ENCODE measurements around the gene TBC1D5.
A peak's percentile ranks its signal among the peaks of the same experiment; 100 is the strongest.

The TBC1D5 gene

DNA sequence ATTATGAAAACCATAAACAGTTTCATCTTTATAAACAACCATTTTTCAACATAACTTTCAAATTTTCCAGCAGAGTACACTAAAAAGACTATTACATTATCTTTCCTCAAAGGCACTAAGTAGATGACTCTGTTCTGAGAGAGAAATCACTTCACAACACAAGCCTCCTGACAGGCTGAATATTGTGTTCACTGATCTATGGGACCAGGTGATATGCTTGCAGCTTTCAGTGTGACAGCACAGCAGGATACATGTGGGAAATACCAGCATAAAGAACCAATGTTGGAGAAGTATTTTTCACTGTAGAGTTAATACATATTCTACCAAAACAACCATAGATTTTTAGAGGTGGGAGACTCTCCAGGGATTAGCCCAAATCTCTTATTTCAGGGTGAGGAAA is 507.1 kb downstream of the TBC1D5 start:
- no peak for DNase-seq (ENCODE audit: low read depth in 2 of 2, low spot score in 1 of 2)

DNA sequence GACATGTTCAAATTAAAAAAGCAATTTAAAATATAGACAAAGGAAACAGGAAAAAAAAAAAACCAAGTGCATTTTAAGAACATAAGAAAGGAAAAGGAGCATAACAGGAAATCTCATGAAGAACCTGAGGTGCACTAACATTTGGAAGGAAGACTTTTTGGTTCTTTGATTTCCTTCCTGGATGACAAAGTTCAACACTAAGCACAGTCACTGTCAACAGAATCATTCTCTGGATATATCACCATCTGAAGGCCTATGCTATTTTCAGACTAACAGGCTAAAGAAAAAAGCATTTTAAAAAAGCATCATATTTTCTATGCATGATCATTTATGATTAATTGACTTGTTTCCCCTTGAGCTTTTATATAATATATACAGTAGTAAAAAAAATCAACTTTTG is 508.0 kb downstream of the TBC1D5 start:
- DNase-seq (ENCODE audit: low read depth in 2 of 2, low spot score in 1 of 2) = no peak

DNA sequence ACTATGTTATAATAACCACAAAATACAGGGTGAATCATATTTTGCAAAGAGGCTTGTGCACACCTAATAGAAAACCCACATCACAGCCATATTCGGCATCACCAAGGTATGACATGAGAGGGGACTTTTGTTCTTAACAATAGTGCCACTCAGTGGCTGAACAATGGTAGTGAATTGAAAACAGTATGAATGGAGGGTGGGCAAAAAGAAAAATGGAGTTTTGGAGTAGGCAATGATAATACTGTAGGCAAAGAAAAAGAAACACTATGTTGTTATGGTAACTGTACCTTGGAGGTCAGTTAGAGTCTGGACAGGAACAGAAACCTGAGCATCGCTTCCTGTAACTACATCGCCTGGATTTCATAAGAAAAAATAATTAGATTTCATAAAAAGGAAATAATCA is 509.0 kb downstream of the TBC1D5 start:
- peak in 1 of 2 donors; percentile 9 for DNase-seq (ENCODE audit: low read depth in 2 of 2, low spot score in 1 of 2)

DNA sequence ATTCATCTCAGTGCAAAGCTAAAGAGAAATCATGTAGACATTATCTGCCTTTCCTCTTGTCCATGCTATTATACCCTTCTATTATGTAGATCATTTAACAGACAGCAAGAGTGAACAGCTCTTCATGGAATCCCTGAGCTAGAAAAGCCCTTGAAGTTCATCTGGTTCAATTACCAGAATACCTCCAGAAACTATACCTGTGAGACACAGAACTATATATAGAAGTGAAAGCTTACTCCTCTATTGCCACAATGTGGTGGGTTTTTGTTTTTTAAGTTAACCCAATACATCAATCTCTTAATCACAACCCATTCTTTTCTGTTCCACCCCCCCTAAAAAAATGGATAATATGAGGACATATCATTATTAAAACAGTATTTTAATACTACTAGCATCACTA is 510.0 kb downstream of the TBC1D5 start:
- DNase-seq (ENCODE audit: low read depth in 2 of 2, low spot score in 1 of 2) = no peak

DNA sequence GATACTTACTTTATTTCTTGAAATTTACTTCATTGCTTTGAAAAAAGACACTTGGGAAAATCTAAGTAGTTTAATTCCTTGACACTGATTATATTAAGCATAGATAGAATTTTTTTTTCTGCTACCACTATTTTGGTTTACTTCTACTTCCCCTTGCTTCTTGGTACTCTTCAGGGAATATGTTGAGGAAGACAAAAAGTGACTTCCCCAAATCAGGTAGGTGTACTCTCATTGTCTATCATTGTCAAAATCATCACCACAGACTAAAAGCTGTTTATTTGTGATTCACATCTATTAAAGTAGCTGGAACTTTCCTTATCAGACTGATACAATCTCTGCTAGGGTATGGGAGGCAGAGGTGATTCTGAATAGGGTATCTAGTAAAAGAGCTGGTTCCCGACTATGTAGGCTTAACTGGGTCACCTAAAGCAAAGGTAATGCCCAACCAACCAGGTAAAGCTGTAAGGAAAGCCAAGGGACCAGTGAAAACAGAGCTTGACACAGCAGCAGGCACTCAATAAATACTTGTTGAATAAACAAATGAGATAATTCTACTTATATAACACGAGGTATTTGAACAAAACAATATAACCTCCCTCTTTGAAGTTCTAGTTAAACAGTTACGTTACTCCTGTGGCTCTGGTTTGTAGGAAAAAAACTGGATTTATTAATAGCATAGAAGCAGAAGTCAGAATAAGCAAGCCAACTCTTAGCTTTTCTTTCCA is 510.7 kb downstream of the TBC1D5 start:
- DNase-seq (ENCODE audit: low read depth in 2 of 2, low spot score in 1 of 2) = no peak

DNA sequence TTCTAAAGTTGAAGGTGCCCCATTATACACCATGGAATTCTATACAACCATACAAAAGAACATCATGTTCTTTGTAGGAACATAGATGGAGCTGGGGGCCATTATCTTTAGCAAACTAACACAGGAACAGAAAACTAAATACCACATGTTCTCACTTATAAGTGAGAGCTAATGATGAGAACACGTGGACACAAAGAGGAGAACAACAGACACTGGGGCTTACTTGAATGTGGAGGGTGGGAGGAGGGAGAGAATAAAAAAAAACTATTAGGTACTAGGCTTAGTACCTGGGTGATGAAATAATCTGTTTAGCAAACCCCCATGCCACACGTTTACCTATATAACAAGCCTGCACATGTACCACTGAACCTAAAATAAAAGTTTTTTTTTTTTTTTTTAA is 515.0 kb downstream of the TBC1D5 start:
- DNase-seq (ENCODE audit: low read depth in 2 of 2, low spot score in 1 of 2) = no peak

DNA sequence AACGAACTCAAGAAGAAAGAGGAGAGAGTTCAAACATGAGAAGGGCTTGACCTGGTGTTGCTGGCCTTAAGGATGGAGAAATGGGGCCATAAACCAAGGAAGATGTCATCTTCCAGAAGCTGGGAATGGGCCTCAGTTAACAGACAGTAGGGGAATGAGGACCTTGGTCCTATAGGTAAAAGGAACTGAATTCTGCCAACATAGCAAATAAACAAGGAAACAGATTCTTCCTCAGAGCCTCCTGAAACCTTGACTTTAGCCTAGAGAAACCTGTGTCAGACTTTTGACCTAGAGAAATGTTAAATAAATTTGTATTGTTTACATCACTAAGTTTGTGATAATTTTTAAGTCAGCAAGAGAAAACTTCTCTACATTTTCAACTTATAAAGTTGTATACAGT is 520.9 kb downstream of the TBC1D5 start:
- DNase-seq (ENCODE audit: low read depth in 2 of 2, low spot score in 1 of 2) = no peak

DNA sequence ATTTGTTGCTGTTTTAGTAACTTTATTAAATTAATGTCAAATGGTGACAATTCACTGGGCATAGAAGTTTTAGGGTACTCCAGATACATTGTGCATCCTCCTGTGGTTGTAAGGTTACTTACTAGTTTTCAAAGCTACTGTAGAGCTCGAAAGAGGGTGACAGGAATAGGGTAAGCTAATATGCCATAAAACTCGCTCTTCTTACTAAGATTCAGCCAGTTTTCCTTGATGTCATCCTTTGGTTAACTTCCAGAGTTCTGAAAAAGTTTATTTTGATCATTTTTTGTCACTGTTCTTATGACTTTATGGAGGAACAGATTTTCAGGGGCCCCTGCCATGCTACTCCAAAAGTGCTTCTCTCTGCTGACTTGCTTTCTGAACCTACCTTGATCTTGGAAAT is 522.8 kb downstream of the TBC1D5 start:
- no peak for DNase-seq (ENCODE audit: low read depth in 2 of 2, low spot score in 1 of 2)

DNA sequence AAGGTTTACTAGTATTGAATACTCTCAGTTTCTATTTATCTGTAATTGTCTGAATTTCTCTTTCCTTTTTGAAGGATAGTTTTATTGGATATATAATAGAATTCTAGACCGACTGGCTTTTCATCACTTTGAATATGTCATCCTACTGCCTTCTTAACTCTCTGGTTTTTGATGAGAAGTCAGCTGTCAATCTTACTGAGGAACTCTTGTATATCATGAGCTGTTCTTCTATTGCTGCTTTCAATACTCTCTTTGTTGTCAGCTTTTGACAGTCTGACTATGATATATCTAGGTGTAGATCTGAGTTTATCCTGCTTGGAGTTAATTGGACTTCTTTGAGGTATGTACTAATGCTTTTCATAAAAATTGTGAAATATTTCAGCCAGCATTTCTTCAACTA is 523.8 kb downstream of the TBC1D5 start:
- DNase-seq (ENCODE audit: low read depth in 2 of 2, low spot score in 1 of 2) = no peak

DNA sequence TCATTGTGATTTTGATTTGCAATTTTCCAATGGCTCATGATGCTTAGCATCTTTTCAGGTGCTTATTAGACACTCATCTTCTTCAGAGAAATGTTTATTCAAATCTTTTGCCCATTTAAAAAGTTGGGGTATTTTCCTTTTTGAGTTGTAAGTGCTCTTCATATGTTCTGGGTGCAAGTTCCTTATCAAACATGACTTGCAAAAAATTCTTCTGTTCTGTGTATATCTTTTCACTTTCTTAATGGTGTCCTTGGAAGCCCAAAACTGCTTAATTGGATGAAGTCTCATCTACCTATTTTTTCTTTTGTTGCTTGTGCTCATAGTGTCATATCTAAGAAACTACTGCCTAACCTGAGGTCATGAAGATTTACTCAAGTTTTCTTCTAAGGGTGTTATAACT is 524.8 kb downstream of the TBC1D5 start:
- DNase-seq (ENCODE audit: low read depth in 2 of 2, low spot score in 1 of 2) = no peak

DNA sequence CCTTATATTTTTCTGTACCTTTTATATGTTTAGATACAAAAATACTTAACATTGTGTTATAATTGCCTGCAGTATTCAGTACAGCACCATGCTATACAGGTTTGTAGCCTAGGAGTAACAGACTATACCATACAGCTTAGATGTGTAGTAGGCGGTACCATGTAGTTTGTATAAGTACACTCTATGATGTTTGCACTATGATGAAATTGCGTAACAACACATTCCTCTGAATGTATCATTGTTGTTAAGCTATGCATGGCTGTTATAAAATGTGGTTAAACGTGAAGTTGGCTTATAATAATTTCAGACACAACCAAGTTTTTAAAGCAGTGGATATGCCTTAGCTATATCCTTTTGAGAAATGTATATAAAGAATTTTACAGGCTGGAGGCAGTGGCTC is 529.3 kb downstream of the TBC1D5 start:
- no peak for DNase-seq (ENCODE audit: low read depth in 2 of 2, low spot score in 1 of 2)

DNA sequence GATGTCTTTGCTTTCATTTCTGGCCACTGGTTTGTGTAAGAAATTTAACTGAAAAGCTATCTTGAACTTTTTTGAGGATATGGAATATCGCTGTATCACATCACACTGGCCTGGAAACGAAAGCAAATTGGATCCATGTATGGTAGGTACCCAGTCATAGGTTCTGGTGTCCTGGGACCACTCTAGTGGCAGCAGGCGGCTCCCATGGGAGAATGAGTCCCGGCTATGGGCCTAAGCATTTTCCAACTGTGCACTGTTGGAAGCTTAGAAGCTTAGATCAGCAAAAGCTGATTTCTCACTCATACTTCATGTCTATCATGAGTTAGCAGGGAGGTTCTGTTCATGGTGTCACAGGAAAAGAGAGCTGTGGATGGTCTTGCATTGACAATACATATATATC is 534.5 kb downstream of the TBC1D5 start:
- DNase-seq (ENCODE audit: low read depth in 2 of 2, low spot score in 1 of 2) = no peak

DNA sequence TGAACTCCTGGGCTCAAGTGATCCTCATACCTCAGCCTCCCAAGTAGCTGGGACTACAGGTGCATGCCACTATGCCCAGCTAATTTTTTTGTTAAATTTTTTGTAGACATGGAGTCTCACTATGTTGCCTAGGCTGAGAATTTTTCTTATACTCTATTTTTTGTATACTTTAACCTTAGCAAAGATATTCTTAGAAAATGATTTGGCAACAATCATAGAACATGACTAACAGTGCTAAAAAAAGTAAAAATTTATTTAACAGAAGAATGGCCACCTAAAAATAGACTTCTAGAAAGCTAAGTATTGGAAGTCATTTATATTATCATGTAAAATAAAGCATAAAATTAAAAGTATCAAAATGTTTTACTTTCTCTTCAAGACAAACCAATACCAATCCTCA is 535.4 kb downstream of the TBC1D5 start:
- no peak for DNase-seq (ENCODE audit: low read depth in 2 of 2, low spot score in 1 of 2)

DNA sequence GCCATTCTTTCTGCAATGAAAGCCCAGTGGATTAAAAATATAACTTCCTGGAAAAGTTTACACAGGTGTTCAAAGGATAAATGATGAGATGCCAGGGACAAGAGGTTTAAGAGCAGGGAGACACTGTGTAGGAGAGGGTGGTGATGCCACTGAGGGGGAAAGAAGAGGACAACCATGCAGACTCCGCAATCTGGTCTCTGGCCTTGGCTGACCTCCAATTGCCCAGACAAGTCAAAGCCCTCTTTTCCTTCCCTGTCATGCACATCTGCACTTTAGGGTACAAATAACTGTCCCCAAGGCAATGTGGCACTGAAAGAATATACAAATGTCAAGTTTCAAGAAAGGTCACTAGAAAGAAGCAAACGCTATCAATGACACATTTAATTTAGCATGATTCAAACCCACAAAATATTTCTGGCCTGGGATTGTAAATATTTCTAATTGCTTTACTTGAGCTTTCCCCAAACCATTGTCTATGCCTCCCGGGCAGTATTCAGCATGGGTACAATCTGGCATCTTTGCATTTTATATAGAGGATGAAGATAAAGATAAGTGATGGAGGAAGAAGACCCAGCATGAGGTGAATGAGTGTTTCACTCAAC is 538.3 kb downstream of the TBC1D5 start:
- DNase-seq (ENCODE audit: low read depth in 2 of 2, low spot score in 1 of 2) = no peak

DNA sequence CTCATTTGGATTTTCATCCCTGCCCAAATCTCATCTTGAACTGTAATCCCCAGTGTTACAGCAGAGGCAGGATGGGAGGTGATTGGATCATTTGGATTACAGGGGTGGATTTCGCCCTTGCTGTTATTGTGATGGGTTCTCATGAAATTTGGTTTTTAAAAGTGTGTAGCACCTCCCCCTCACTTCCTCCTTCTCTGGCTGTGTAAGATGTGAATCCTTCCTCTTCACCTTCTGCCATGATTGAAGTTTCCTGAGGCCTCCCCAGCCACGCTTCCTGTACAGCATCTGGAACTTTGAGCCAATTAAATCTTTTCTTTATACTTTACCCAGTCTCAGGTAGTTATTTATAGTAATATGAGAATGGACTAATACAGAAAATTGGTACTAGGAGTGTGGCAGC is 540.9 kb downstream of the TBC1D5 start:
- no peak for DNase-seq (ENCODE audit: low read depth in 2 of 2, low spot score in 1 of 2)

DNA sequence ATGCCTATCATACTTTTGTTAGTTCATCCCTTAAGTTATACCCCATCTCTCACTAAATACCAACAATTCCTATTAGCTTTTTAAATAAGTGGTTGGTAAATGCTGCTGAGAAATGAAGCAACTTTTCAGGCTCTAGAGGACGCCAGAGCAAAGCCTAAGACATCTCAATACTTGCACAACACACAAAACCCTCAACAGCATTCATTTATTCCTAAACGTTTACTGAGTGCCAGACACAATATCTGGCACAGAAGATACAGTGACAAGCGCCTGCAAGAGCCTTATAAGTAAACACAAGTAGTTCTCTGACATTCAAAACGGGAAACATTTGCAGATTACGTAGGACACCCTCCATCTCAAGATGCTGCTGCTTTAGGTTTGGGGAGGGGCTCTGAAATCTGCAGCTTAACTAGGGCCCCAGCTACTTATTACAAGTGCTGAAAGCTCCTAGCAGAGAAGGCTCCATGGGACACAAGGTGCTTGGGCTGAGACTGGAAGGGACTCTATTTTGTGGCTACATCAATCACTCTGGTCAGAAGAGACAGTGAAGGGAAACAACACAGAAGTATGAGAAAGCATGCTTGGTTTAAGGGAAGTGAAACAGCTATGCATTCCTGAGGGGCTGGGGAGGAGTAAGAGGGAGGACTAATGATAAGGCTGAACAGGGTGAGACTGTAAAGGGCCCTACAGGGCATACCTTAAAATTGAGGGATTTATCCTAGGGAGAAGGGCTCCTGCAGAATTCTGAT is 546.4 kb downstream of the TBC1D5 start:
- DNase-seq (ENCODE audit: low read depth in 2 of 2, low spot score in 1 of 2) = no peak

DNA sequence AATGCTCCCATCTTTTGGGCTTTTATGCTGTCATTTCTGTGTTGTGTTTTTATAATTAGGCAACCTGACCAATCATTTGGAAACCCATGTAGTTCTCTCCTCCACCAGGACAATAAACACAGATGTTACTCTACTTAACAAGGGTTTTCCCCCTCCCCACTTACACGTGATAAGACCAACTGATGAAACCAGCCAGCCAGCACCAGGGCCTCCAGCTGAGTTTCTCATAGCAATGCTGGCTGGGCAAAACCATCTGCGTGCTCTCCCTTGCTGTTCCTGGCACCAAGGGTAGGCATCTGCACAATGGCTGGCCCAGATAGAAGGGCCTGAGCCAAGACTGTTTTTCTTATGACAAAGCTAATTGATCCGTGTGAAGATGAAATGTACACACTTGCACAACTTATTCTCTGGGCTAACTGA is 547.2 kb downstream of the TBC1D5 start:
- no peak for DNase-seq (ENCODE audit: low read depth in 2 of 2, low spot score in 1 of 2)

DNA sequence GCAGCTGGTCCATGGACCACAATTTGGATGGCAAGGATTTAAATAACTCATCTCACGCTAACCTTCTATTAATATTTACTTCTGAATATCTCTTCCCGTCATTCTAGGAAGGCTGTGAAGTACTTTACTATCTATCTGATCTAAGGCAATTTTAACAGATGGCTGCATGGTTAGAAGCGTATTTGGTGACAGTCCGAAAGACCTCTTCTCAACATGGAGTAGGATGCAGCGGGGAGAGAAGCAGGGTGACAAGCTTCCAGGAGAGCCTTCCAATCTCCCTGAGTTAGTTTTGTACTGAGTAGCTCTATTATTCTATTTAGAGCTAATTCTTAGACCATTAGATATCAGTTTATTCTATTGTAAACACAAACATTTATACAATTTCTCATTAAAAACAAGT is 548.3 kb downstream of the TBC1D5 start:
- no peak for DNase-seq (ENCODE audit: low read depth in 2 of 2, low spot score in 1 of 2)

DNA sequence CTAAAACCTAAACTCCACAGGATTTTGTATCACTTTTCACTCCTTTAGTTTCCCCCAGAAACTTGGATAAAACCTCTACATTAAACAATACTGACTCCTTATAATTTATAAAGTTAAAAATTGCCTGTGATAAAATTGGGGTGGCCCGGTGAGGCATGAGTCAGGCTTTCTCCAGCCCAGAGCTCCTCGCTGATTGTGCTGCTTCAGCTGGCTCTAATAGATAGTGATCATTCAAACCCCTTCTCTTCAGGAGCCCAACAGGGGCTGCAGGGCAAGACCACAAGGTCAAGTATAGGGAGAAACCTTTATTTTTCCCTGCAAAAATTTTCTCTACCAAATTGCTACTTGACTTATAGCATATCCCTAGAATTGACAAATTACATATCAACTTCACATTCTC is 549.4 kb downstream of the TBC1D5 start:
- DNase-seq (ENCODE audit: low read depth in 2 of 2, low spot score in 1 of 2) = no peak

DNA sequence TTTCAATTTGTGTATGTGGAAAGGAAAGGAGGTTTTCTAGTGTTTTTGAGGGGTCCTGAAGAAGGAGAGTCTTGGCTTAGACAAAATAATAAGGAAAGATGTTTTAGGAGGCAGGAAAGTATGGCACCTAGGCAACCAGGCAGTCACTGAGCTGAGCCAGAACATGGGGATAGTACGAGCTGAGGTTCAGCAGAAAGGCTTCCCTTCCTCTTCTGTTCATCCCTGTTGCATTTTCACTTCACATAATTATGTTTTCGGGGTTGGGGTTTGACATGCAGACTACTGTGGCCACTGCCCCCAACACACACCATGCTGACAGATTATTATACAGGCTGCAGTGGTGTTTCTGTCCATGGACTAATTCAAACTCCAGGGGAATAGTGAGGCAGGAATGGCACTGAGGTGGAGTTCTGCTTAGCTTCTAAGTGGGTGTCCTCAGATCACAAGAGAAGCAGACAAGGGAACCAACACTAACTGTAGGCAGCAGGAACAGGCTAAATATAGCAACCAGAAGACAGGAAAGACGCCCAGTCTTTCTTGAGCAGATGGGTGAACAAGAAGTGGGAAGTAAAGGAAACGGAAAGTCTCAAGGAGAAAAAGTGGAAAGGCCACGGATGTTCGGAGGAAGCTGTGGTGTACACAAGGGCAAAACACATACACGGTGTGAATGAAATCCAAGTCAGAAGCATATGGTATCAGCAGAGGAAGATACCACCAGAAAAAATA is 551.9 kb downstream of the TBC1D5 start:
- DNase-seq (ENCODE audit: low read depth in 2 of 2, low spot score in 1 of 2) = no peak

DNA sequence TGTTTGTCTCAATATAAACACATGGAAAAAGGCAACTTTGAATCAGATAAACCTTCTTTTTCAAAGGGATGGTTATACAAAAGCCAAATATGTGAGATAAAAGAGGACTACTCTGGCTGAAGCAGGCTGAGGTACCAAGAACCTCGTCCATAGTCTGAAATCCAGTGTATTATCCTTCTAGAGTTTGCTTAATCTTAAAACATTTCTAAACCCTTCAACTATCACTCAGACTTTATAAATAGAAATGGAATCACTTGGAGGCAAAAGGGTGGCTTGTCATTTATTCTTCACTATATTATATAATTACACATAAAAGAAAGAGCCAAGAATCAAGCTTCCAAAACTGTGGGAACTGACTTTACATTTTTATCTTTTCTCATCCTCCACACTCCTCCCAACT is 554.1 kb downstream of the TBC1D5 start:
- no peak for DNase-seq (ENCODE audit: low read depth in 2 of 2, low spot score in 1 of 2)
